ENCODE results near the gene MINDY1.

Gene MINDY1

DNA sequence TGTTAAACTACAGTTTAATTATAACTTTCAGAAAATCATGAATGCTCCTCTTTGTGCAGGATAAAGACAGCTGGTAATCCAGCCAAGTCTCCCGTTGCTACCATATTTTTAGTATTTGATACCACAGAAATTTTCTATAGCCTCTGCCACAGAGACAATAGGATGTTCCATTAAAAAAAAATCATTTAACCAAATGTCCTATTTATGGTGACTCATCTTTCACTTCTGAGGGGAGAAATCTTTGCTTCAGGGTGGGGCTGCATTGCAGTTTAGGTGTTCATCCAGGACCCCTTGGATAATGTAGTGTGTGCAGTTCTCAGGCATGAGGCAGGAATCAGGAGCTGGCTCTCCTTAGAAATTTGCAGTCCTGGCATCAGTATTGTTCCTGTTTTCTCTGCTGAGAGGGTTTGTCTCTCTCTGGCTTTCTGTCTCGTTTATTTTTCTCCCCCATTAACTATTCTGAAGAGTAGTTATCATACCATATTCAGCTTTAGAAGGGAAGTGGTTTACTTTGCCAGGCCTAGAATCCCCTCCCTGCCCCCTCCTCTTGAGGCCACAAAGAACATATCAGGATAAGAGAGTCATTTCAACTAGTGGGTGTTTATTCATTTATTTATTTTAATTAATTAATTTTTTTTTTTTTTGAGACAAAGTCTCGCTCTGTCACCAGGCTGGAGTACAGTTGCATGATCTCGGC, 4.6 kb upstream of the MINDY1 start:
- DNase-seq (ENCODE audit: low read depth): no peak
- no peak overlapping the region for H3K4me3 ChIP-seq (ENCODE audit: low read length)
- TF ChIP-seq, protein P1, sequence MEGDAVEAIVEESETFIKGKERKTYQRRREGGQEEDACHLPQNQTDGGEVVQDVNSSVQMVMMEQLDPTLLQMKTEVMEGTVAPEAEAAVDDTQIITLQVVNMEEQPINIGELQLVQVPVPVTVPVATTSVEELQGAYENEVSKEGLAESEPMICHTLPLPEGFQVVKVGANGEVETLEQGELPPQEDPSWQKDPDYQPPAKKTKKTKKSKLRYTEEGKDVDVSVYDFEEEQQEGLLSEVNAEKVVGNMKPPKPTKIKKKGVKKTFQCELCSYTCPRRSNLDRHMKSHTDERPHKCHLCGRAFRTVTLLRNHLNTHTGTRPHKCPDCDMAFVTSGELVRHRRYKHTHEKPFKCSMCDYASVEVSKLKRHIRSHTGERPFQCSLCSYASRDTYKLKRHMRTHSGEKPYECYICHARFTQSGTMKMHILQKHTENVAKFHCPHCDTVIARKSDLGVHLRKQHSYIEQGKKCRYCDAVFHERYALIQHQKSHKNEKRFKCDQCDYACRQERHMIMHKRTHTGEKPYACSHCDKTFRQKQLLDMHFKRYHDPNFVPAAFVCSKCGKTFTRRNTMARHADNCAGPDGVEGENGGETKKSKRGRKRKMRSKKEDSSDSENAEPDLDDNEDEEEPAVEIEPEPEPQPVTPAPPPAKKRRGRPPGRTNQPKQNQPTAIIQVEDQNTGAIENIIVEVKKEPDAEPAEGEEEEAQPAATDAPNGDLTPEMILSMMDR (conservative IDR thresholded peaks at IDR 0.05; ENCODE audit: low read depth, low read length): no peak

DNA sequence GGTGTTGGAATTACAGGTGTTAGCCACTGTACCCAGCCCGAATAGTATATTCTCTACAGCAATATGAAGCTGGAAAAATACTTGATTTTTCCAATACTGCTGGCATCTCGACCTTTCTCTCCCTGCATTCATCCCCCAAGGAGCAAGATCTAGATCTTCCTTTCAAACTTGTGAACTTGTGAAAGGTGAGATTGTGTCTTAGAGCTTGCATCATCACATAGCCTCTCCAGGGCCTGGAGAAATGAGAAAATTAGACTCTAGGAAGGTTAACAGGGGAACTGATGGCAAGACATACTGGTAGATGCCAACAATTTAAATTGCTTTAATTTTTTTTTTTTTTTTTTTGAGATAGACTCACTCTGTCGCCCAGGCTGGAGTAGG, 3.6 kb upstream of the MINDY1 start:
- no peak for DNase-seq (ENCODE audit: low read depth)
- TF ChIP-seq, protein P1 (conservative IDR thresholded peaks at IDR 0.05; ENCODE audit: low read depth, low read length): no peak
- no peak overlapping the region for H3K4me3 ChIP-seq (ENCODE audit: low read length)

DNA sequence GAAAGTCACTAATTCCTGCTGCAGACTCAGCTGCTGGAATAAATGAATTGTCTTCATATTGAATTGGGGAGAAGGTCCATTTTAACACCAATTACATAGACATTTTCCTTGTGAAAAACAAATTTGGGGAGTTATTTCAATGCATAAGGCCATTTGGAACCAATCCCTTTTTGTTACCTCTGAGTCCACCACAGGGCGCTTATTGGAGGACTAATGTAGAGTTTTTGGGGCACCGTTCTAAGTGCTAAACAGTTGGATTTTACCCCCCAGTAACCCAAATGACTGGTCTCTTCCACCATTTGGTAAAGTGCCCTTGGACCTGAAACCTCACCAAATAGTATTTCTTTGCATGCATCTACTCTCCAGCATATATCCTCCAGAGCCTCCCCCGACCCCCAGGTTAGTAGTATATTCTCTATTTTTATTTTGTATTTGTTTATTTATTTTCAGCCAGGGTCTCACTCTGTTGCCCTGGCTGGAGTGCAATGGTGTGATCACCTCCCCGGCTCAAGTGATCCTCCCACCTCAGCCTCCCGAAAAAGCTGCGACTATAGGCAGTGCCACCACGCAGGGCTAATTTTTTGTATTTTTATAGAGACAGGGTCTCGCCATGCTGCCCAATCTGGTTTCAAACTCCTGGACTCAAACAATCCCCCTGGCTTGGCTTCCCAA, 3.1 kb upstream of the MINDY1 start:
- TF ChIP-seq, protein P1 (conservative IDR thresholded peaks at IDR 0.05; ENCODE audit: low read depth, low read length): no peak
- no peak overlapping the region for H3K4me3 ChIP-seq (ENCODE audit: low read length)

DNA sequence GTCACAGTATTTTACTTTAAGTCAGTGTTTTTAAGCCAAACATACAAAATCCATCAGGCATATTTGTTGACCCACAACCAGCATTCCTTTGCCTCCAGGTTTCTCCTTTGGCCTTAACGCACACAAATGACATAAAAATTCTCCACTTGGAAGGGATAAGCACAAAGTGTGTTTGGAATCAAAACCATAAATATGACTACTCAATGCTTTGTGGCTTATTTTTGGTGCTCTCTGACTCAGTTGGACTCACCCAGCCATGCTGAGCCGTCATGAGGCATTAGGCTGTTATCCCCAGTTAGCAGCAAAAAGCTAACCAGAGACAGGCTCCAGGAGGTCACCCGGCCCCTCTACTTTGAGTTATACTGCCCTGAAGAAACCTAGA, 2.5 kb upstream of the MINDY1 start:
- TF ChIP-seq, protein P1 (conservative IDR thresholded peaks at IDR 0.05; ENCODE audit: low read depth, low read length): no peak
- peak; percentile 12 for DNase-seq (ENCODE audit: low read depth)
- H3K4me3 ChIP-seq (ENCODE audit: low read length): peak overlapping the region; percentile 75

More for the DNA sequence above, 3.1 kb upstream of the MINDY1 start:
- no peak for DNase-seq (ENCODE audit: low read depth)

DNA sequence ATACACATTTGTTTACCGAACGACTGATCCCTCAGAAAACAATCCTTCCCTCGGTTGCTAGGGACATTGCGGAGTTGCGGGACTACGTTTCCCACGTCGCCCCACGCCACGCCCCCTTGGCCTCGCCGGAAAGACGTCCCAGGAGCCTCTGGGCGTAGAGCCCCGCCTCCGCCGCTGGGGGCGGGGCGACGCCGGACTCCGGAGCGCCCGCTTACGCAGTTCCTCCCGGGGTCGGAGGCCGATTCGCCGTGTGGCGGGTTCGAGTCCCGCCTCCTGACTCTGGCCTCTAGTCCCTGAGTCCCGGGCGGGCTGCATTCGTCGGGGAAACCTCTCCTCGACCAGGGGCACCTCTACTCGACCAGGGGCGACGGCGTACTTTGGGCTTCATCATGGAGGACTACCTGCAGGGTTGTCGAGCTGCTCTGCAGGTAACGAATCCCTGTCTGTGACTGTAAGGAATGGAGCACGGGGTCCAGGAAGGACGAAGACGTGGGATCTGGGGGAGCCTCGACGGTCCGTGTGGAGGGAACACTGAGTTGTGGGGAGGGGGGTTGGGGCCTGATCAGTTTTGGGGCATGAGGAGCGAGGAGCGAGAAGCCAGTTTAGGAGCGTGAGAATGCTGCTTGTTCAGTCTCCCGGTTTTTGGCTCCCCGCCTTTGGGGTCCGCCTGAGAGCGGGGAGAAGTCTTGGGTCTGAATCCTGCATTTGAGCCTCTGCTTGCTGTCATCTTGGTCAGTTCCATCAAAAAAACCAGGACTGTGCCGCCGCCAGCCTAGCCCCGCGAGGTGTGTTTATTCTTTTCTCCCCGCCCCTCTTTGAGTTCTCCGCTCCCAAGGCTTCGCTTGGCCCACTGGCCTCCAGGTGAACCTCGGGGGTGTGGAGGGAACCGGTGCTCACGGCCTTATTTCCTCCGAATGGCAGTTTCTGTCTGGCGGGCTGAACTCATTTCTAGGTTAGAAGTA, 1.8 kb upstream of the MINDY1 start, which contains the start of gene PRUNE1:
TSS of gene PRUNE1 (plus strand) at position 206 of the 962 bp plus-strand sequence. CDS start at position 390, 184 bp downstream.
- peak within 1 kb of the TSS; percentile 75 for H3K4me3 ChIP-seq (ENCODE audit: low read length)

DNA sequence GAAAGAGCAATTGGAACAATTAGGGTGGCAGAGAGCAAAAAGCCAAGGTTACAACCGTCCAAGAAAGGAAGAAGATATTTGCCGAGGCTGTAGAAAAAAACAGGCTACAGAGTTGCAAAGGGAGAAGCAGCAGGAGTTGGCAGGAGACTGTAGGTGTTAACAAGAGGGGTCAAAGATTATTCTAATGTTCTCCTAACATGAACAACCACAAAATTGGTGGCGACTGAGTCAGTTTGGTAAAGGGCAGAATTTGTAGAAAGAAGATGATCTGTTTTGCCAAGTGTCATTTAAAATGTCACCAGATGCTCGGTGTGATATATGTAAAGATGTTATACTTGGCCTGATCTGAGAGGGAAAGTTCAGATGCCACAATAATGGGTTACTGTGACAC, 1.1 kb upstream of the MINDY1 start:
- H3K4me3 ChIP-seq (ENCODE audit: low read length): peak overlapping the region; percentile 75
- TF ChIP-seq, protein P1 (conservative IDR thresholded peaks at IDR 0.05; ENCODE audit: low read depth, low read length): no peak
- DNase-seq (ENCODE audit: low read depth): no peak

More for the DNA sequence above, 1.8 kb upstream of the MINDY1 start, which contains the start of gene PRUNE1:
- TF ChIP-seq, protein P1 (conservative IDR thresholded peaks at IDR 0.05; ENCODE audit: low read depth, low read length): no peak
- DNase-seq (ENCODE audit: low read depth): peak; percentile 82

Data from retinal pigment epithelial cell (primary cell).